HEK293T (cell line): ENCODE measurements around the gene TUBA4A.

Source experiments
- BHLHE40 ChIP-seq: fragments of 450-650 bp; IDR thresholded peaks from 2 replicates; pipeline ENCODE4 v1.6.1; 2016; ENCODE audit warnings: mild to moderate bottlenecking, moderate library complexity, borderline replicate concordance
- ELF4 ChIP-seq: fragments of 450-650 bp; IDR thresholded peaks from 2 replicates; pipeline ENCODE4 v1.6.1; 2017; ENCODE audit warnings: antibody characterized with exemption
- FOXM1 ChIP-seq: fragments of 450-650 bp; IDR thresholded peaks from 2 replicates; pipeline ENCODE4 v1.6.1; 2017; ENCODE audit warnings: mild to moderate bottlenecking, borderline replicate concordance
- LEF1 ChIP-seq: fragments of 450-650 bp; IDR thresholded peaks from 2 replicates; pipeline ENCODE4 v1.6.1; 2017; ENCODE audit warnings: mild to moderate bottlenecking, borderline replicate concordance
- SP1 ChIP-seq: fragments of 450-650 bp; IDR thresholded peaks from 2 replicates; pipeline ENCODE4 v1.6.1; 2017

GRCh38 chr2:219215871-219216534, 37.7 kb downstream of the TUBA4A start:
- TF ChIP-seq FOXM1, result no peak
- no peak for TF ChIP-seq BHLHE40
- TF ChIP-seq SP1, result no peak
- TF ChIP-seq LEF1, result no peak
- TF ChIP-seq ELF4, result no peak
